HepG2 (cell line): ENCODE measurements around the gene TK1. TPM values are rescaled to one million over a fixed set of nuclear protein-coding genes. Genes with fewer than 3 reads are reported as not detected.

ENCODE experiments used
- ATAC-seq: fragments of 200-7000 bp; cut with Tn5 transposase; 3 replicates; pipeline ENCODE4 v1.9.1; 2020; ENCODE audit warnings: mild to moderate bottlenecking, moderate library complexity
- BruUV-seq: library from RNA; stranded (reverse); fragments of 400-500 nt; replicated peaks from 2 replicates; lab custom pipeline; 2021; lab: Mats Ljungman, UMichigan
- CTCF ChIA-PET: fragments of 300-600 bp; formaldehyde crosslinking; extraction: SDS; loops from one replicate; lab custom pipeline; 2021; ENCODE audit warnings: low total read pairs, inconsistent platforms, low intra/inter-chr PET ratio; lab: Yijun Ruan, JAX
- POLR2A ChIA-PET: fragments of 350-600 bp; sonication (Branson Sonifier 250); formaldehyde crosslinking; loops from one replicate; lab custom pipeline; 2020; ENCODE audit warnings: antibody characterized with exemption, inconsistent platforms; lab: Yijun Ruan, JAX
- DNase-seq: peaks from one replicate; pipeline ENCODE4 v3.0.0-alpha.2; 2015; ENCODE audit warnings: low spot score
- FAIRE-seq: peaks from 3 replicates; lab custom pipeline; 2011; peaks lifted over from hg19 to GRCh38; lab: Jason Lieb, UNC
- H2AFZ ChIP-seq: one replicate; pipeline ENCODE4 v1.6.1; 2011; ENCODE audit warnings: low read length, inconsistent platforms
- H3K27ac ChIP-seq: fragments of 300-600 bp; 3 replicates; pipeline ENCODE4 v1.8.0; 2011; ENCODE audit warnings: mixed run types, mild to moderate bottlenecking, mixed read lengths, low read length, inconsistent platforms; ENCODE audit not compliant: insufficient read depth; ENCODE audit errors: extremely low read length
- H3K27me3 ChIP-seq, 2 experiments: fragments of 200-600 bp in 1 of 2; 2 replicates in 1 of 2; 3 replicates in 1 of 2; pipeline versions ENCODE4 v1.6.0 to v1.8.0; 2011; ENCODE audit warnings: low read length in 2 of 2, mild to moderate bottlenecking in 2 of 2, moderate library complexity in 2 of 2, inconsistent platforms in 1 of 2; ENCODE audit not compliant: insufficient read depth in 2 of 2, control insufficient read depth in 1 of 2
- H3K36me3 ChIP-seq, 2 experiments: fragments of 200-600 bp in 1 of 2; replicated peaks in 1 of 2; 2 replicates in 1 of 2; 3 replicates in 1 of 2; pipeline versions ENCODE4 v1.5.1 to v1.8.0; 2011; ENCODE audit warnings: low read length in 2 of 2, inconsistent platforms in 1 of 2; ENCODE audit not compliant: insufficient read depth in 2 of 2, control insufficient read depth in 1 of 2
- H3K4me1 ChIP-seq: 2 replicates; pipeline ENCODE4 v1.5.1; 2012; ENCODE audit warnings: low read length, inconsistent platforms; ENCODE audit not compliant: insufficient read depth
- H3K4me2 ChIP-seq: 2 replicates; pipeline ENCODE4 v1.6.0; 2011; ENCODE audit warnings: low read depth, low read length, inconsistent platforms
- H3K4me3 ChIP-seq, 3 experiments: fragments of 200-600 bp in 1 of 3; sonication (generic), shearing (Covaris generic) in 1 of 3; replicated peaks in 1 of 3; 2 replicates each; pipeline ENCODE4 v1.5.1; 2011 to 2016; ENCODE audit warnings: low read length in 3 of 3, inconsistent platforms in 2 of 3, low read depth in 2 of 3, mild to moderate bottlenecking in 2 of 3, control low read depth in 1 of 3, mixed read lengths in 1 of 3; ENCODE audit not compliant: insufficient read depth in 1 of 3
- H3K79me2 ChIP-seq: one replicate; pipeline ENCODE4 v1.6.1; 2011; ENCODE audit warnings: low read length, inconsistent platforms; ENCODE audit not compliant: insufficient read depth
- H3K9ac ChIP-seq: 2 replicates; pipeline ENCODE4 v1.6.0; 2011; ENCODE audit warnings: mild to moderate bottlenecking, low read depth, low read length, inconsistent platforms; ENCODE audit not compliant: insufficient read depth
- H3K9me3 ChIP-seq: 2 replicates; pipeline ENCODE4 v1.5.1; 2012; ENCODE audit warnings: mild to moderate bottlenecking, low read length
- H4K20me1 ChIP-seq: 2 replicates; pipeline ENCODE4 v1.6.0; 2011; ENCODE audit warnings: inconsistent platforms, mild to moderate bottlenecking, low read length, moderate library complexity; ENCODE audit not compliant: insufficient read depth
- ARID4A ChIP-seq: sonication (generic); formaldehyde crosslinking; IDR thresholded peaks from 2 replicates; pipeline ENCODE4 v1.5.0; 2020; ENCODE audit warnings: mild to moderate bottlenecking, missing genetic modification reagents, borderline replicate concordance
- BORCS8-MEF2B ChIP-seq: sonication (generic); formaldehyde crosslinking; IDR thresholded peaks from 2 replicates; pipeline ENCODE4 v1.8.0; 2022; ENCODE audit warnings: mild to moderate bottlenecking, missing genetic modification reagents
- CSRNP1 ChIP-seq: sonication (generic); formaldehyde crosslinking; IDR thresholded peaks from 2 replicates; pipeline ENCODE4 v1.8.1; 2023; ENCODE audit warnings: mild to moderate bottlenecking, missing genetic modification reagents
- HHEX ChIP-seq: IDR thresholded peaks from 2 replicates; pipeline ENCODE4 v1.6.1; 2016; ENCODE audit warnings: control low read depth
- NFIC ChIP-seq: IDR thresholded peaks from 2 replicates; pipeline ENCODE4 v1.6.1; 2012; ENCODE audit warnings: mild to moderate bottlenecking, low read length, inconsistent platforms
- ONECUT2 ChIP-seq: sonication (generic); formaldehyde crosslinking; IDR thresholded peaks from 2 replicates; pipeline ENCODE4 v1.4.0; 2020; ENCODE audit warnings: missing genetic modification reagents
- PHF20 ChIP-seq: sonication (generic); formaldehyde crosslinking; IDR thresholded peaks from 2 replicates; pipeline ENCODE4 v1.5.0; 2020; ENCODE audit warnings: mild to moderate bottlenecking, missing genetic modification reagents
- PHF21A ChIP-seq: sonication (generic); formaldehyde crosslinking; IDR thresholded peaks from 2 replicates; pipeline ENCODE4 v1.5.0; 2020; ENCODE audit warnings: mild to moderate bottlenecking, missing genetic modification reagents
- RCOR2 ChIP-seq: IDR thresholded peaks from 2 replicates; pipeline ENCODE4 v1.6.1; 2016; ENCODE audit warnings: missing biosample characterization, missing genetic modification reagents
- SMAD1 ChIP-seq: sonication (generic); formaldehyde crosslinking; IDR thresholded peaks from 2 replicates; pipeline ENCODE4 v1.4.0; 2020; ENCODE audit warnings: missing genetic modification reagents, low read depth, mild to moderate bottlenecking, borderline replicate concordance
- TAF15 ChIP-seq: fragments of 200-400 bp; formaldehyde crosslinking; IDR thresholded peaks from one replicate; pipeline ENCODE4 v1.6.1; 2018; ENCODE audit warnings: mild to moderate bottlenecking, low read depth, low read length; ENCODE audit not compliant: poor library complexity, severe bottlenecking
- ZFX ChIP-seq: sonication (generic); formaldehyde crosslinking; IDR thresholded peaks from 2 replicates; pipeline ENCODE4 v1.4.0; 2020; ENCODE audit warnings: mild to moderate bottlenecking, low read depth, missing genetic modification reagents, moderate library complexity
- ZNF225 ChIP-seq: sonication (generic); formaldehyde crosslinking; IDR thresholded peaks from 2 replicates; pipeline ENCODE4 v1.4.0; 2020; ENCODE audit warnings: mild to moderate bottlenecking, missing genetic modification reagents
- ZNF503 ChIP-seq: sonication (generic); formaldehyde crosslinking; IDR thresholded peaks from 2 replicates; pipeline ENCODE4 v1.4.0; 2020; ENCODE audit warnings: missing genetic modification reagents
- ZNF530 ChIP-seq: sonication (generic); formaldehyde crosslinking; IDR thresholded peaks from 2 replicates; pipeline ENCODE4 v1.5.0; 2020; ENCODE audit warnings: low read depth, mild to moderate bottlenecking, missing genetic modification reagents
- WGBS: methylation state at CpG from one replicate; pipeline ENCODE4 v1.1.6; 2017; ENCODE audit warnings: low lambda C conversion rate; 5-methylcytosine and 5-hydroxymethylcytosine counted together
- in situ Hi-C: cut with HindIII; loops from 2 replicates; pipeline ENCODE4 v1.10.0; 2017; ENCODE audit warnings: low pct_unique_long_range_greater_than_20kb; ENCODE audit not compliant: extremely low pct_ligation_motif_present
- intact Hi-C: fragments of 100-400 bp; cut with micrococcal nuclease; formaldehyde crosslinking; loops from one replicate; pipeline ENCODE4 v1.10.0; 2022; ENCODE audit not compliant: unreplicated experiment
- polyA plus RNA-seq, 8 experiments: library from polyadenylated mRNA; depleted of rRNA in 3 of 8; stranded (reverse) in 7 of 8; unstranded in 1 of 8; fragments of >200 nt; fragmentation: Illumina TruSeq in 4 of 8; extraction: Trizol in 4 of 8; gene quantifications; 2 replicates each; pipeline versions ENCODE4 v1.2.1 to v1.2.3, GENCODE V29; 2011 to 2016; ENCODE audit warnings: low read depth in 4 of 8, missing spikeins in 1 of 8, mixed read lengths in 1 of 8; ENCODE audit not compliant: insufficient read depth in 1 of 8
- total RNA-seq, 5 experiments: library from RNA; depleted of rRNA; stranded (reverse); fragments of >200 nt; fragmentation: Illumina TruSeq; extraction: Trizol; gene quantifications; 2 replicates each; pipeline ENCODE4 v1.2.3, GENCODE V29; 2016; ENCODE audit warnings: low read depth in 1 of 5

Gene TK1
- total and polyA plus RNA-seq, 2 of the 13 experiments (the other 11 are each of a cell fraction or from before 2014, with no cell fraction given): 45.0 to 96.0 TPM

DNA sequence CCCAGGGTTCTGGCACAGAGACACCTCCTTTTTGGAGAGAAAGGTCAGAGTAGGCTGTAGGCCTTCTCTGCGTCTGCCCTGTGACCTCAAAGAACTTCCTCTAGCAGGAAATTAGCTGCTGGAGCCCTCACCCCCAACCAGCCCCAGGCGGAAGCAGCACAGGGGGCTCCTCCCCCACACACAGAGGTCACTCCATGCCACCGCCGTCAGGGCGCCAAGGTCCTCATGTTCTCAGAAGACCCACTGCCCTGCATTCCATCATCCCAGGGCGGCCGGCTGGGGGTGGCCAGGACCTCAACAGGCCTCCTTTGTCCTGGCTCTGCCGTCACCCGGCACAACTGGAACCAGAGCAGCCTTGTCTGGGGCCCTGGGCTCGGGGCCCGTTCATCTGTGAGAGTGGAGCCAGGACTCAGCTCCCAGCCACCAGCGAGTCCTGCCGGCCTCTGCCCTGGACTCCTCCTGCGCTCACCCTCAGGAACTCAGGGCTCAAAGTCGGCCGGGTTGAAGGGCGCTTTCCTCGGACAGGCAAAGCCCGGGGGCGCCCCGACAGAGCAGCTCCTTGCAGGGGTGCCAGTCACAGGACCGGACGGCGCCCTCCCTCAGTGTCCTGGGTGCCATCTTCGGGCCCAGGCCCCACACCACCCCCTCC, 59.5 kb downstream of the TK1 start:
- WGBS: under 1% methylated on average over 14 of the region's 25 CpGs
- peak; percentile 62 for ATAC-seq
- Histone ChIP-seq H3K27me3 (no peaks in the 10 kb centered on the region), H3K27ac (peak overlapping the region; percentile 91), H3K9me3 (no peaks in the 10 kb centered on the region), H4K20me1 (peaks cover 8% of the 10 kb centered on the region; the same call in 1 of the 2 replicates), H3K79me2 (peaks cover 19% of the 10 kb centered on the region), H3K4me1 (peaks cover 49% of the 10 kb centered on the region), H3K9ac (peak overlapping the region; percentile 90), H2AFZ (no peak overlapping the region), H3K36me3 (peaks cover 26 to 37% of the 10 kb centered on the region in 2 experiments; a peak in 4 of 5 replicates), H3K4me3 (peak overlapping the region; percentile 67 to 95 (median 86)), H3K4me2 (peak overlapping the region; percentile 90)
- peak; percentile 93 for DNase-seq
- in situ Hi-C loops: no loop called here
- BruUV-seq: TSS peak; percentile 97
- POLR2A ChIA-PET: interaction anchor here (0.6 to 4.4 kb wide), 18 partner anchors 8 to 76 kb away, joined by 3 to 57 read pairs (median 5); partner anchors contain the start of genes AFMID, C17orf99 and TK1
- CTCF ChIA-PET: no interaction called here
- FAIRE-seq: peak; percentile 96
- intact Hi-C loops: loop anchor here (5.0 kb wide), 1 partner anchor 40 kb away; the partner anchor contains the start of gene SYNGR2
- TF ChIP-seq ARID4A (CRISPR knock-in tag): peak; percentile 82
- no peak for TF ChIP-seq NFIC
- TF ChIP-seq ZFX (CRISPR knock-in tag): peak; percentile 86
- no peak for TF ChIP-seq HHEX (CRISPR knock-in tag)
- TF ChIP-seq BORCS8-MEF2B: 0 out of 2 replicates have a peak, but pooled peaks have one; percentile 58
- TF ChIP-seq ZNF503 (CRISPR knock-in tag): no peak; the same call in 1 of the 2 replicates
- TF ChIP-seq SMAD1: no peak
- peak; percentile 67; the same call in 1 of the 2 replicates for TF ChIP-seq PHF20 (CRISPR knock-in tag)
- TF ChIP-seq TAF15: peak; percentile 90
- TF ChIP-seq PHF21A (CRISPR knock-in tag): peak; percentile 81
- peak; percentile 22; the same call in 1 of the 2 replicates for TF ChIP-seq RCOR2 (CRISPR knock-in tag)
- peak; percentile 62; the same call in 1 of the 2 replicates for TF ChIP-seq CSRNP1 (CRISPR knock-in tag)
- TF ChIP-seq ONECUT2 (CRISPR knock-in tag): no peak
- TF ChIP-seq ZNF225 (CRISPR knock-in tag): peak; percentile 46; the same call in 1 of the 2 replicates
- TF ChIP-seq ZNF530: no peak
